Measurements from ENCODE around the gene TMPRSS5.

The TMPRSS5 gene

DNA sequence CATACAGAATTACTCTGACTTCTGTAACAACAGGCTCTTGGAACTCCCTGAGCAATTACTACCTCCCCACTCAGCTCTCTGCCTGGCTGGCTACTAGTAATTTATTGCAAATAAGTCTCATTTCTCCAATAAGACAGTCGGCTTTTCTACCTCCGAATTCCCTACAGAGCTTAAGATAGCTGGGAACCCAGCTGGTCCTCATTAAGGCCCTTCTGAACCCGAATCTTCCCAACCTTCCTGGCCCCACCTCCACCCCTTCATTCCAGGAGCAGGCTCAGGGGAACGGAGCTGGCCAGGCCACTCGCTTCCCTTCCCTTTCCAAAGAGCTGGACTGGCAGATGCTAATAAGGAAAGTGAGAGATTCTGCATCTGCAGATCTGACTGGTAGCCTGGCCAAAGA is 21.6 kb downstream of the TMPRSS5 start:
- TF ChIP-seq GATA3 (IDR thresholded peaks at IDR 0.05; ENCODE audit: low read depth, low read length) (no peak), GATA2 (IDR thresholded peaks at IDR 0.05; ENCODE audit: low read depth, low read length) (no peak)

DNA sequence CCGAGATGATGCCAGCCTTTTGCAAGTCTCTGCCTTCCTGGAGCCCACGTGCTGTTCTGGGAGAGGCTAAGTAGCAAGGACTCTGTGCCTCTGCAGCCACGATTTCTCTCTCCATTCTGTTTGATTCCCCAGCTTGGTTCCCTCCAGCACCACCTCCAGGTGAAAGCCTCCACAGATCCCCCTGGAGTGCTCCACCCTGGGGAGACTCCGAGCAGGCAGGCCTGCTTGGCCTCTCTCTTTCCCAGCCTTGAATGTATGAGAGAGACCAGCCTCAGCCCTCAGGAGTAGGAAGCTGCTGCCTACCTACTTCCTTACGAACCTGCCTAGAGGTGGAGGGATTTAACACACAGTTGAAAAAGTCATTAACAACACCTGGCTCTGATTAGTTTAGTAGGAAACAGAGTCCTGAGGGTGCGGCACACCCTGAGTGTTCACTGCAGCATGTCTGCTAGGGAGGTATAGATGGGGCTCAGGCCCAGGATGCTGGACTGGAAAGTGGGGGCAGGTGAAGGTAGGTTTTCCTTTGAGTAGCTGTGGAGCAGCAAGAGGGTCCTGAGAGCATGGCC is 22.5 kb downstream of the TMPRSS5 start:
- TF ChIP-seq GATA2 (IDR thresholded peaks at IDR 0.05; ENCODE audit: low read depth, low read length), result no peak
- no peak for TF ChIP-seq GATA3 (IDR thresholded peaks at IDR 0.05; ENCODE audit: low read depth, low read length)

DNA sequence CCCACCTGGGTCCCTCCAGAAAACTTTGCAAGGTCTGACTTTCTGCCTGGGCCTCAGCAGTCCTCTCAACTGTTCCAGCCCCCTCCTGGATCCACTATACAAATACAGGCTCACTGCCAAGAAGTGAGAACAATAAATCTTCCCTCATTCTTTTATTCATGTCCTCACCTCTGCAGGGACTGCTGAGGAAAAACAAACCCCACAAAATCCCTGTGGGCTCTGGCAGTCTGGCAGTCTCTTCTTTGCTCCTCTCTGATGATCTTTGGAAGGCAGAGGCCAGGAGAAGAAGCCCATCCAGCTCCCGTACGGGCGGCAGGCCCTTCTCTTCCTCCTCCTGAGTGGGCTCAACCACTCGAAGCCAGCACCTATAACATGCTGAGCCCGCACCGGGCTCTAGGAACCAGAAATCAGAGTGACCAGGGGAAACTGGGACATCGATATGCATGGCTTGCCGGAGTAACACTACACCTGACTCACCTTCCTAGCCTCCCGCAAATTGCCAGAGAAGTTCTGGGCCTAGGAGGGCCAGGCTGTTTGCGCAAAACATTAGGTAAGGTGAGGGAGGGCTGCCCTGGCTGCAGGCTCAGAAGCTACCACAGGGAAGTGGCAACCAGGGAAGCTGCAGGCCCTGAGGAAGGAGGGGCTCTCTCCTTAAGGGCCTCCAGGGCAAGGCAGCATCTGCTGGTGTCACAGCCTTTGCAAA is 24.2 kb downstream of the TMPRSS5 start:
- TF ChIP-seq GATA2 (IDR thresholded peaks at IDR 0.05; ENCODE audit: low read depth, low read length) (no peak), GATA3 (IDR thresholded peaks at IDR 0.05; ENCODE audit: low read depth, low read length) (no peak)

DNA sequence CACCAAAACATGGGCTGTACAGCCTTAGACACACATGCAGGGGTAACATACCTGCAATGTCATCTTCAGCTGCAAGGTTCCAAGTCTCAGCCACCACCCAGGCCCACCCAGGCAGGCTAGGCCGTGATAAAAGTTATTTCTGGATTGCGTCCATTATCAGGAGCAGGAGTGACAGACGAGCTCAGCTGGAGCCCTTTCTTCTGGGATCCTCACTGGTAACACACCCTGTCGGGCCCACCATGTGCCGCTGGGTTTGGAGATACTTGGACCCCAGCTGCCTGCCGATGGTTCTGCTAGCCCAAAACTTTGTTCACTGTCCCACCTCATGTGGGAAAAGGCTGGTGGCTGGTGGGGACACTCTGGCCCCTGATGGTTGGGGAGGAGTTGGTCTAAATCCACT is 24.8 kb downstream of the TMPRSS5 start:
- no peak for TF ChIP-seq GATA2 (IDR thresholded peaks at IDR 0.05; ENCODE audit: low read depth, low read length)
- TF ChIP-seq GATA3 (IDR thresholded peaks at IDR 0.05; ENCODE audit: low read depth, low read length), result no peak

DNA sequence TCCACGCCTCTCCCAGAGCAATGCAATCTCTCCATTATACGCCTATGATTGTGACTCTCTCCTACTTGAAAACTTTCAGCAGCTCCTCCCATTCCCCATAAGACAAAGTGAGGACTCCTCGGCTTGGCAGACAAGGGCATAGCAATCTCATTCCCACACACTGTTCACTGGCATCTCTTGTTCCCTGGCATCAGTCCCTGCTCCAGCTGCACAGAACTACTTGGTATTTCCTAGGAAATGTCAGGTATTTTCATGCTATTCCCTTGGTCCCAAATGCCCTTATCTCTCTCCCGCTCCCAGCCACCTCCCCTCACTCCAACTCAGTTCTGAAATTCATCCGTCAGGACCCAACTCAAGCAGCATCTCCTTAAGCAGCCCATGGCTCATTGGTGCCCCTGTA is 28.4 kb downstream of the TMPRSS5 start:
- no peak for TF ChIP-seq GATA2 (IDR thresholded peaks at IDR 0.05; ENCODE audit: low read depth, low read length)
- TF ChIP-seq GATA3 (IDR thresholded peaks at IDR 0.05; ENCODE audit: low read depth, low read length), result no peak

DNA sequence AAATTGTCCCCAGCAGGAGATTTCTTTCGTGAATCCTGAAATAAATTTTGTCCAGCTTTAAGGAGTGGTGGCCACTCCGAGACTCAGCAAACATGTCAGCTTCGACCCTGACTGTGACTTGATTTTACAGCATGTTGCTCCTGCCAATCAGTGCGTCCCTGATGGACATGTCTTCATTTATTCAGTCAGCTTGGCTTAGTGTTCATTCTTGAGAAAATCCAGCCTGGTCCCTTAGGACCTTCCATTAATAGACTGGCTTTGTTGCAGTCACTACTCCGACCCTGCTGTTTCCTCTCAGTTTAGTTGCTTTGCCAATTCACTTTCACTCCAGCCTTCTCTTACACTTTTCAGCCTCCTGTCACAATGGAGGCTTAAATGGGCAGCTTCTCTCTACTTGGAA is 30.5 kb downstream of the TMPRSS5 start:
- no peak for TF ChIP-seq GATA3 (IDR thresholded peaks at IDR 0.05; ENCODE audit: low read depth, low read length)
- TF ChIP-seq GATA2 (IDR thresholded peaks at IDR 0.05; ENCODE audit: low read depth, low read length), result no peak

DNA sequence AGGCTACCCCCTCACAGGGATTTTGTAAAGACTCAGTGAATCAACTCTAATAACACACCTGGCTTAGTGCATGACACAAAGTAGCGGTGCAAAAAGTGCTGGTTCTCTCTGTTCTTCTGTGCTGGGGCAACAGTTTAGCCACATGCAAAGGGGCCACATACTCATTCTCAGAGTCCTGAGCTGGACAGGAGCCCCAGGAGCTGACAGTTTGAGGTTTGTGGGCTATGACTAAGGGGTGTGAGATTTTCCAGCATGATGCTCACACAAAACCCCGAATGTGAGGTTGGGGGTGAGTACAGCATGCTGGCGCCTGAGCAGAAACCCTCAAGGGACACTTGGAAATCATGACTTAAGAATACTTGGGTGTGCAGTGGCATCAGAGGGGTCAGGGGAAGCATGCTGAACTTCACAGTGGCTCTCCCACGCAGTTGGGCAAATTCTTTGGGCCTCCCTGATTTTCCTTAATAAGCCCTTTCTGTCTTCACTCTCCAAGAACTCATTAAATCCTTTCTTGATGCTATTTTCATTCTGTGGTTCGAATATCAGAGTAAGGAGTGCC is 31.0 kb downstream of the TMPRSS5 start:
- no peak for TF ChIP-seq GATA3 (IDR thresholded peaks at IDR 0.05; ENCODE audit: low read depth, low read length)
- no peak for TF ChIP-seq GATA2 (IDR thresholded peaks at IDR 0.05; ENCODE audit: low read depth, low read length)

DNA sequence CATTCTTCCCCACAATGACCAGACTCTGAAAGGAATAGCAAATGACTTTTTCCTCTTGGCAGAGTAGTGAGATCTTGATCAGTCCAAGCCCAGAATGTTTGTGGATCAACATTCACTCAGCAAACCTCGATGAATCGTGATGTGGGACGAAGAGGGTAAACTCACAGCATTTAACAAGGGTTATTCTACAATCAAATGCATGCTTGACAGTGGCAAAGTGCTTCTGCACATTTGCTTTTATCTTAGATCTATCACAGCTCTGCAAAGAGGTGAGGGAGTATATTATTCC is 31.8 kb downstream of the TMPRSS5 start:
- TF ChIP-seq GATA3 (IDR thresholded peaks at IDR 0.05; ENCODE audit: low read depth, low read length), result no peak
- TF ChIP-seq GATA2 (IDR thresholded peaks at IDR 0.05; ENCODE audit: low read depth, low read length), result no peak

DNA sequence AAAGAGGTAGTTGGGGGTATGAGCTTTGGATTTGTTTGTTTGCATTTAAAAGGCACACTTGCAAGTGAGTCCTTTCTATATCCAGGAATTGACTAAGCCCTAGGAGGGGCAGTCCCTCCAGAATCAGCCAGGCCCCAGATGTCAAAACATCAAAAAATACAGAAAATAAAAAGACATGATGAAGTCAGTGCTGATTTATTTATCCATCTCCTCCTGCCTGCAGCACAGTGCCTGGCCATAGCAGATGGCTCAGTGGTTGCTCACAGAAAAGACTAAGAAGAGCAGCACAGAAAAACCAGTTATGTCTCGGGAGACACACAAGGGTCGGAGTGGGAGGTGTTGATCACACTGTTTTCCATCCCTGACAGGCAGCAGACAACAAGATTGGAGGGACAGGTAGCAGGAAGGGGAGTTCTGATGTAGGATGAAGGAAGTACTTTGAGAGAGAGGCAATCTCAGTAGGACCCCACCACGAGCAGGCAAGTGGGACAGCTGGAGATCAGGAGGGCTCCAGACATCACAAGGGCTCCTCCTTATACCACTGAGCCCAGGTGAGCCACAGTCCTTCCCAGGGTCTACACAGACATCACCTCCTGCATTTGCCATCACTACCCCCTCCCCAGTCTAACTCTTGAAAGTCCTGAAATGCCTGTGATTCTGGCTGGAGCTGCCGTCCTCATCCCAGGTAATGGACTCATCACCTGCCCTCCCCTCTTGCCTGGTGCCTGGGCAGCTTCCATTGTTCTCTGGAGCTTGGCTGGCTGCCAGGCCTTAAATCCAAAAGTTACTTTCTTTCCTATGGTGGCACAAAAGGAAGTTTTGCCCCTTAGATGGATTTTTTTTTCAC is 32.3 kb downstream of the TMPRSS5 start:
- TF ChIP-seq GATA2 (IDR thresholded peaks at IDR 0.05; ENCODE audit: low read depth, low read length) (no peak), GATA3 (IDR thresholded peaks at IDR 0.05; ENCODE audit: low read depth, low read length) (no peak)

DNA sequence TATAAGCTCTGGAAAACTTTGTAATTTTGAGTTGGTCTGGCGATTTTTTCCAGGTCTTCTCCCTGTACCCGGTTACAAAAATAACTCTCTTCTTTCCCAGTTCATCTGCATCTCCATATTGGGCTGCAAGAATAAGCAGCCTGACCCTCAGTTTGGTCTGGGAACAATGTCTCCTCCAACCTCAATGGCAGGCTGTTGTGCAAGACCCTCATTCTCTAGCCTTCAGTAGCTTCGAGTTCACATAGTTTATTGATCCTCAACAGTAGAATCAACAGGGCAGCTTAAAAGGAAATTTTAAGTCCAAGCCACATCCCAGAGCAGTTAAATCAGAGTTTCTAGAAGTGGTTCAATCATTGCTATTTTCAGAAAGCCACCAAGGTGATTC is 35.3 kb downstream of the TMPRSS5 start:
- TF ChIP-seq GATA2 (IDR thresholded peaks at IDR 0.05; ENCODE audit: low read depth, low read length), result no peak
- TF ChIP-seq GATA3 (IDR thresholded peaks at IDR 0.05; ENCODE audit: low read depth, low read length), result no peak

DNA sequence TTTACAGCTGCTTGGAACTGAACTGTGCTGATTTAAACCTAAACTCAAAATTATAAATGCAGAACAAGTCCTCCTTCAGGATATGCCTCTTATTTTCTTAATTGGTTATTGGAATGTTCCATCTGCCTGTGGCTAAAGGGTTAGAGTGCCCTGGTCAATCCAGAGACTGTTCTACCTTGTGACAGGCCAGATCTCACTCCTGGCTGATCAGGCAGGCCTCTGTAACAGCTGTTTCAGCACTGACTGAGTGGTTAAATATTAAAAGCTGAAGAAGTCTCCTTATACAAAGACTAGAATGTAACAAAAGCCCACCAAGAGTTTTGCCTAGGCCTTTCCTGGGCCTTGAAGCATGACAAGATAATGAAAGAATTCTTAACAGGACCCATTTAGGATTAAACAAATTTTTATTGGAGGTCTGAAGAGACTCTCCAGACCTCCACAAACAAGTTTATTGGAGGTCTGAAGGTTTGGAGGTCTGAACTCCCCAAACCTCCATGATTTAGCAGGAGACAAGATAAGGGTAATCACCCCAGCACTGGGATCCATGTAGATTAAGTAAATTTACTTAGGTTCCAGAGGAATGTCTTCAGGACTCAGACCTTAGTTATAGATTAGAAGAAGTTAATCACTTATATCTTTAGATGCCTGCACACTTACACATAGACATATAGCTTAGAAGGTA is 35.8 kb downstream of the TMPRSS5 start:
- no peak for TF ChIP-seq GATA2 (IDR thresholded peaks at IDR 0.05; ENCODE audit: low read depth, low read length)
- TF ChIP-seq GATA3 (IDR thresholded peaks at IDR 0.05; ENCODE audit: low read depth, low read length), result no peak

DNA sequence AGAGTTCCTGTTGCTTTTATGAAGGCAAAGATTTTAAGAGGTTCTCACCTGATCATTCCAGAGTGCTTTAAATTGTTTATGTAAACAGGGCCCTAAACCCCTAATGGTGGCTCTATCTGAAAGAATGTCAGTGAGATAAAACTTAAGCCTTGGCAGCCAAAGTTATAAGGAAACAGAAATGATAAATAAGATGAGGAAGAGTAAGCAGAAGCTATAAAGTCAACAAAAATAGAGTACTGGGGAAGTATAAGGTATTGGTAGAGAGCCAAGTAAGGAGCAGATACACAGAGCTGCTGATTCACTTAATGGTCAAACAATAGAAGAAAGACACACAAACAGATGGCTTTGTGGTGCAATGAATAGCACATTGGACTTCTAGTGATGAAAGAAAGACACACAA is 37.9 kb downstream of the TMPRSS5 start:
- TF ChIP-seq GATA2 (IDR thresholded peaks at IDR 0.05; ENCODE audit: low read depth, low read length) (no peak), GATA3 (IDR thresholded peaks at IDR 0.05; ENCODE audit: low read depth, low read length) (no peak)

DNA sequence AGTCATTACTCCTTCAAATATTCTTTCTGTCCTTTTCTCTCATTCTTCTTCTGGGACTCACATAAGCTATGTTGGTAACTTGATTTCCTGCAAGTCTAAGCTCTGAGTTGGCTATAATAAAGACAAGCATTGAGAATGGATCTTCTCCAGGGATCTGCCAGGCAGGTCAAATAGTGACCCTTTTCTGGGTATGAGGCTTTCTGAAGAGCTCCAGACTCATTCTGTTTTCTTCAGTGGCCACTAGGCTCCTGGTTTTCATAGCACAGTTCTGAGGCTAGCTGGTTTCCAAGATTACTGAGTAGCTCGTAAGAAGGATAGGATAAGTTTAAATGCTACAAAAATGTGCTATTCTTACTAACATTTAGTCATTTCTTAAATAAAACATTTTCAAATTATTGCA is 38.3 kb downstream of the TMPRSS5 start:
- TF ChIP-seq GATA2 (IDR thresholded peaks at IDR 0.05; ENCODE audit: low read depth, low read length), result no peak
- TF ChIP-seq GATA3 (IDR thresholded peaks at IDR 0.05; ENCODE audit: low read depth, low read length), result no peak

DNA sequence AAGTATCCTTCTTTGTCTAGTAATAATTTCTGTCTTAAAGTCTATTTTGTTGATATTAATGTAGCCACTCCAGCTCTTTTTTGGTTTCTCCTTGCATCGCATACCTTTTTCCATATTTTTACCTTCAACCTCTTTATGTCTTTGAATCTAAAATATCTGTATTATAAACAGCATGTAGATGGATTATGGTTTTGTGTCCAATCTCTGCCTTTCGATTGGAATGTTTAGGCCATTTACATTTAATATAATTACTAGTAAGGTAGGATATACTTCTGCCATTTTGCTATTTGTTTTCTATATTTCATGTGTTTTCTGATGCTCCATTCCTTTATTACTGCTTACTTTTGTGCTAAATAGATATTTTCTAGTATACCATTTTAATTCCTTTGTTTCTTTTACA is 39.5 kb downstream of the TMPRSS5 start:
- TF ChIP-seq GATA2 (IDR thresholded peaks at IDR 0.05; ENCODE audit: low read depth, low read length), result no peak
- no peak for TF ChIP-seq GATA3 (IDR thresholded peaks at IDR 0.05; ENCODE audit: low read depth, low read length)
